Left lung (tissue), 10 donors: ENCODE measurements around the gene PAK1. TPM values are rescaled to one million over a fixed set of nuclear protein-coding genes. Genes with fewer than 3 reads are reported as not detected.

ENCODE experiments used
- ATAC-seq: fragments of 200-7000 bp; cut with Tn5 transposase; one replicate; pipeline ENCODE4 v1.9.1; 2020; ENCODE audit warnings: moderate library complexity
- DNase-seq, 4 donors: peaks; one replicate each; pipeline ENCODE4 v3.0.0-alpha.2; 2013 to 2020
- H3K27ac ChIP-seq, 2 donors: fragments of 200-600 bp; sonication (generic) in 1 of 2; one replicate each; pipeline versions ENCODE4 v1.5.0 to v1.8.0; 2020 to 2021
- H3K27me3 ChIP-seq, 2 donors: fragments of 200-600 bp; sonication (generic) in 1 of 2; one replicate each; pipeline versions ENCODE4 v1.5.0 to v1.8.0; 2020 to 2021
- H3K36me3 ChIP-seq, 2 donors: fragments of 200-600 bp; sonication (generic) in 1 of 2; one replicate each; pipeline versions ENCODE4 v1.5.0 to v1.8.0; 2020 to 2021
- H3K4me1 ChIP-seq, 2 donors: fragments of 200-600 bp; one replicate each; pipeline ENCODE4 v1.8.0; 2021
- H3K4me3 ChIP-seq, 2 donors: fragments of 200-600 bp; sonication (generic) in 1 of 2; one replicate each; pipeline versions ENCODE4 v1.5.0 to v1.8.0; 2020 to 2021; ENCODE audit warnings: mild to moderate bottlenecking in 1 of 2
- H3K9me3 ChIP-seq, 2 donors: fragments of 200-600 bp; sonication (generic) in 1 of 2; one replicate each; pipeline versions ENCODE4 v1.5.0 to v1.8.0; 2020 to 2021
- CTCF ChIP-seq, 2 donors: fragments of 200-600 bp; sonication (generic) in 1 of 2; IDR thresholded peaks; one replicate each; pipeline versions ENCODE4 v1.5.0 to v1.8.0; 2021; ENCODE audit warnings: antibody characterized with exemption in 2 of 2
- intact Hi-C, 2 donors: fragments of 100-400 bp; cut with DNase I; formaldehyde crosslinking; loops; one replicate each; pipeline versions ENCODE4 v1.11.2 to v1.14.2; 2022
- polyA plus RNA-seq, 6 donors: library from polyadenylated mRNA; unstranded; fragments of 120-200 nt; gene quantifications; one replicate each; pipeline ENCODE4 v1.2.1, GENCODE V29; 2013; ENCODE audit not compliant: insufficient read length in 6 of 6
- total RNA-seq, 2 donors: library from RNA; stranded (reverse); fragmentation: NEBNext Ultra II Directional; extraction: Animal tissue kit (Norgen Biotek cat#: 25700); gene quantifications; one replicate each; pipeline ENCODE4 v1.2.1, GENCODE V29; 2021
- donor health status: DM: no; HTN: yes; CAD: no.
- donor health status: DM: no; HTN: no; CAD: no.

PAK1 gene
- total and polyA plus RNA-seq, 8 donors: 32.4 to 61.4 (median 51.4) TPM

DNA sequence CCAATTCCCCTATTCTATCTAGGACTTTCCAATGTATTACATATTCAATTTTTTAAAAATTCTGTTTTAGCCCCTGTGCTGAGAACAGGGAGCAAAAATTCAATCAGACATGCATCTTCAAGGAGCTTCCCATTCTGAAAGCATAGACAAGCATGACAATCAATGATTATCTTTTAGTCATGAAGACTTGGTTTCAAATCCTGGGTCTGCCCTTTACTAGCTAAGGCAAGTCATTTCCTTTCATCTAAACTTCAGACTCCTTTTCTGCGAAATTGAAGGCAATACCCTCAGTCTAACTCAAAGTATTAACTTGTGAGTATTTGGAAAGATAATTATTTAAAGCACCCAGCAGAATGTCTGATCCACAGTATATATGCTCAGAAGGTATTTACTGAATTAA, 24.1 kb downstream of the PAK1 start:
- ATAC-seq: no peak
- peaks cover 0 to 43% of the 10 kb centered on the region in 2 donors for H3K4me1 ChIP-seq
- DNase-seq: no peak
- no peaks in the 10 kb centered on the region for H3K27me3 ChIP-seq
- no peak overlapping the region for H3K4me3 ChIP-seq
- H3K27ac ChIP-seq: peak overlapping the region in 1 of 2 donors; percentile 70
- no peaks in the 10 kb centered on the region for H3K36me3 ChIP-seq
- no peaks in the 10 kb centered on the region for H3K9me3 ChIP-seq
- intact Hi-C loops: no loop called here
- no peak for TF ChIP-seq CTCF (IDR thresholded peaks at IDR 0.05)

GRCh38 chr11:77449060-77449521, 24.8 kb downstream of the PAK1 start:
- intact Hi-C loops: no loop called here
- Histone ChIP-seq H3K4me3 (no peak overlapping the region), H3K27ac (peak overlapping the region in 1 of 2 donors; percentile 70), H3K4me1 (peaks cover 0 to 49% of the 10 kb centered on the region in 2 donors), H3K9me3 (no peaks in the 10 kb centered on the region), H3K36me3 (no peaks in the 10 kb centered on the region), H3K27me3 (no peaks in the 10 kb centered on the region)
- ATAC-seq: no peak
- DNase-seq: no peak
- no peak for TF ChIP-seq CTCF (IDR thresholded peaks at IDR 0.05)

DNA sequence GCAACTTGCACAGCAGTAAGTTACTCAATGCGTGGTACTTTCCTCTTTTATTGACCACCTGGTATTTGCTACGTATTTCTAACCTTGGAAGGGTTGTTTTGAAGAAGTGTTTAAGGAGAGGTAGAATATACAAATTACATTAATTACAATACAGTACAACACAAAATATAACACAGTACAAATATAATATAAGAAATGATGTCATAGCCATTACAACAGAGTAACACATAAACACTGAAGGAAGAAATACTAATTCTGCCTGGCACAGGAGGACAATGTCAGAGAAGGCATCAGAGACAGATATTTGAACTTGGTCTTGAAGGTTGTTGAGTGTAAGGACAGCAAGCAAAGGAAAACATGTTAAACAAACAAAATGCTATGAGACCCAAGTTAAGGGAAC, 25.6 kb downstream of the PAK1 start:
- Histone ChIP-seq H3K27me3 (no peaks in the 10 kb centered on the region), H3K4me1 (peaks cover 0 to 49% of the 10 kb centered on the region in 2 donors), H3K27ac (peak overlapping the region in 1 of 2 donors; percentile 70), H3K4me3 (no peak overlapping the region), H3K36me3 (no peaks in the 10 kb centered on the region), H3K9me3 (no peaks in the 10 kb centered on the region)
- DNase-seq: no peak
- no peak for TF ChIP-seq CTCF (IDR thresholded peaks at IDR 0.05)
- intact Hi-C loops: no loop called here
- ATAC-seq: no peak

GRCh38 chr11:77446911-77447629, 26.8 kb downstream of the PAK1 start:
- intact Hi-C loops: no loop called here
- no peaks in the 10 kb centered on the region for H3K27me3 ChIP-seq
- DNase-seq (no peak), ATAC-seq (no peak)
- no peak overlapping the region for H3K27ac ChIP-seq
- no peak for TF ChIP-seq CTCF (IDR thresholded peaks at IDR 0.05)
- no peaks in the 10 kb centered on the region for H3K9me3 ChIP-seq
- no peak overlapping the region for H3K4me3 ChIP-seq
- H3K4me1 ChIP-seq: peaks cover 0 to 49% of the 10 kb centered on the region in 2 donors
- no peaks in the 10 kb centered on the region for H3K36me3 ChIP-seq

DNA sequence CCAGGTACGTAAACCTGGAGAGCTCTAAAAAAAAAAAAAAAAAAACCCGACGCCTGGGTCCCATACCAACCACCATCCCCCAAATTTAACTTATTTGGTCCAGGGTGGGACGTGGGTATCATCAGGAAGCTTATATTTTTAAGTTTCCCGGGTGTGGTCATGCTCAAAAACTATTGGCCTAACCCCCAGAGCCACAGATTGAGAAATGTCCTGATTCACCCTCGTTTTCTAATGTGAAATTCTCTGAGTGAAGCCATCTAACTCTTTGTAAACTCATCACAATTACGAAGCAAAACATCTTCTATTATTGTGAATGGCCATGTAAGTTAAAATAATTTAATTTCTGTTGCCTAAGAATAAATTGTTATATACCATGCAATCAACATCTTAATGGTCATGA, 29.6 kb downstream of the PAK1 start:
- TF ChIP-seq CTCF (IDR thresholded peaks at IDR 0.05): no peak
- Histone ChIP-seq H3K27me3 (no peaks in the 10 kb centered on the region), H3K4me3 (no peak overlapping the region), H3K36me3 (no peaks in the 10 kb centered on the region), H3K4me1 (peaks cover 0 to 32% of the 10 kb centered on the region in 2 donors), H3K27ac (no peak overlapping the region), H3K9me3 (no peaks in the 10 kb centered on the region)
- DNase-seq (no peak), ATAC-seq (no peak)
- intact Hi-C loops: no loop called here
